HCT116 (cell line): ENCODE data around the gene TJP3. TPM values are rescaled to one million over a fixed set of nuclear protein-coding genes. Genes with fewer than 3 reads are reported as not detected.

Experiments
- ATAC-seq: fragments of 200-7000 bp; cut with Tn5 transposase; 2 replicates; pipeline ENCODE4 v1.9.1; 2020; ENCODE audit warnings: mild to moderate bottlenecking, moderate library complexity
- BruUV-seq: library from RNA; stranded (reverse); fragments of 400-500 nt; replicated peaks from 2 replicates; lab custom pipeline; 2021; lab: Mats Ljungman, UMichigan
- CTCF ChIA-PET: fragments of 300-600 bp; sonication (Branson Sonifier 250); formaldehyde crosslinking; loops from one replicate; lab custom pipeline; 2021; ENCODE audit warnings: antibody characterized with exemption; lab: Charles Lee
- POLR2A ChIA-PET: fragments of 300-600, 350-600 bp; sonication (Branson Sonifier 250); formaldehyde crosslinking; loops from one replicate; lab custom pipeline; 2021; ENCODE audit warnings: antibody characterized with exemption; lab: Charles Lee
- RAD21 ChIA-PET, 2 experiments: fragments of 300-600 bp; sonication (Branson Sonifier 250); formaldehyde crosslinking; loops; one replicate each; lab custom pipeline; 2023; ENCODE audit warnings: low total read pairs in 2 of 2; ENCODE audit not compliant: uncharacterized antibody in 2 of 2, unreplicated experiment in 2 of 2, low non-redundant PET in 1 of 2; lab: Charles Lee
- DNase-seq: peaks from one replicate; pipeline ENCODE4 v3.0.0-alpha.2; 2010; ENCODE audit warnings: low read depth, low spot score
- H2AFZ ChIP-seq: fragments of 200-600 bp; shearing (Covaris generic), sonication (generic); 2 replicates; pipeline ENCODE4 v1.6.1; 2017; ENCODE audit warnings: low read depth, mixed run types, mixed read lengths, antibody characterized with exemption, low read length; ENCODE audit not compliant: poor library complexity, severe bottlenecking
- H3K27ac ChIP-seq: 2 replicates; pipeline ENCODE4 v1.5.1; 2012; ENCODE audit warnings: low read depth, low read length
- H3K27me3 ChIP-seq: fragments of 200-600 bp; sonication (generic); 2 replicates; pipeline ENCODE4 v1.6.1; 2016; ENCODE audit warnings: mixed run types, low read length, mixed read lengths; ENCODE audit not compliant: insufficient read depth
- H3K36me3 ChIP-seq, 2 experiments: fragments of 200-500 bp in 1 of 2; fragments of 200-600 bp in 1 of 2; sonication (Bioruptor generic) in 1 of 2; sonication (generic) in 1 of 2; 2 replicates each; pipeline versions ENCODE4 v1.5.1 to v1.6.1; 2014 to 2016; ENCODE audit warnings: low read length in 2 of 2, inconsistent platforms in 1 of 2, mixed read lengths in 1 of 2, mixed run types in 1 of 2; ENCODE audit not compliant: insufficient read depth in 2 of 2, control insufficient read depth in 1 of 2
- H3K4me1 ChIP-seq, 2 experiments: fragments of 200-600 bp in 1 of 2; sonication (generic) in 1 of 2; 2 replicates each; pipeline versions ENCODE4 v1.5.1 to v1.6.1; 2012 to 2017; ENCODE audit warnings: low read length in 2 of 2, inconsistent platforms in 1 of 2, mild to moderate bottlenecking in 1 of 2, mixed read lengths in 1 of 2, mixed run types in 1 of 2, moderate library complexity in 1 of 2; ENCODE audit not compliant: insufficient read depth in 2 of 2, control insufficient read depth in 1 of 2
- H3K4me2 ChIP-seq: fragments of 200-600 bp; sonication (generic); 2 replicates; pipeline ENCODE4 v1.6.1; 2017; ENCODE audit warnings: mixed run types, low read length, mixed read lengths
- H3K4me3 ChIP-seq, 2 experiments: fragments of 200-600 bp in 1 of 2; sonication (generic) in 1 of 2; replicated peaks in 1 of 2; 2 replicates each; pipeline ENCODE4 v1.5.1; 2011 to 2016; ENCODE audit warnings: low read length in 2 of 2, control low read depth in 1 of 2, low read depth in 1 of 2, mild to moderate bottlenecking in 1 of 2, mixed read lengths in 1 of 2, mixed run types in 1 of 2
- H3K79me2 ChIP-seq: fragments of 200-600 bp; sonication (generic); 2 replicates; pipeline ENCODE4 v1.6.1; 2017; ENCODE audit warnings: mild to moderate bottlenecking, mixed run types, low read length, moderate library complexity, mixed read lengths; ENCODE audit not compliant: insufficient read depth
- H3K9ac ChIP-seq: fragments of 200-600 bp; sonication (generic); 2 replicates; pipeline ENCODE4 v1.6.1; 2016; ENCODE audit warnings: low read length, mixed read lengths
- H3K9me2 ChIP-seq: fragments of 200-600 bp; sonication (generic), shearing (Covaris generic); 2 replicates; pipeline ENCODE4 v1.6.1; 2017; ENCODE audit warnings: mixed run types, mild to moderate bottlenecking, moderate library complexity; ENCODE audit not compliant: insufficient read depth
- H3K9me3 ChIP-seq, 2 experiments: fragments of 200-500 bp in 1 of 2; fragments of 200-600 bp in 1 of 2; sonication (Bioruptor generic) in 1 of 2; sonication (generic) in 1 of 2; 2 replicates each; pipeline ENCODE4 v1.6.1; 2014 to 2017; ENCODE audit warnings: low read length in 2 of 2, mixed read lengths in 2 of 2, inconsistent platforms in 1 of 2, low read depth in 1 of 2, mild to moderate bottlenecking in 1 of 2, mixed run types in 1 of 2, moderate library complexity in 1 of 2; ENCODE audit not compliant: control insufficient read depth in 1 of 2, insufficient read depth in 1 of 2
- H4K20me1 ChIP-seq: fragments of 200-600 bp; sonication (generic), shearing (Covaris generic); 2 replicates; pipeline ENCODE4 v1.6.1; 2017; ENCODE audit warnings: mixed run types, mild to moderate bottlenecking, moderate library complexity; ENCODE audit not compliant: insufficient read depth
- ATF3 ChIP-seq: IDR thresholded peaks from 2 replicates; pipeline ENCODE4 v1.6.1; 2012
- CBX3 ChIP-seq: IDR thresholded peaks from 2 replicates; pipeline ENCODE4 v1.6.1; 2012; ENCODE audit warnings: low read depth
- EZH2phosphoT487 ChIP-seq: fragments of 200-600 bp; IDR thresholded peaks from 2 replicates; pipeline ENCODE4 v1.6.1; 2018; ENCODE audit warnings: antibody characterized with exemption, borderline replicate concordance
- FOSL1 ChIP-seq: IDR thresholded peaks from 2 replicates; pipeline ENCODE4 v1.6.1; 2012; ENCODE audit warnings: low read depth
- JUND ChIP-seq: IDR thresholded peaks from 2 replicates; pipeline ENCODE4 v1.6.1; 2012
- REST ChIP-seq: IDR thresholded peaks from 2 replicates; pipeline ENCODE4 v1.6.1; 2012; ENCODE audit warnings: low read depth
- SIN3A ChIP-seq: IDR thresholded peaks from 2 replicates; pipeline ENCODE4 v1.6.1; 2012; ENCODE audit warnings: low read depth
- SP1 ChIP-seq: IDR thresholded peaks from 2 replicates; pipeline ENCODE4 v1.6.1; 2012; ENCODE audit warnings: low read depth
- SRF ChIP-seq: IDR thresholded peaks from 2 replicates; pipeline ENCODE4 v1.6.1; 2012; ENCODE audit warnings: low read depth
- YY1 ChIP-seq: IDR thresholded peaks from 2 replicates; pipeline ENCODE4 v1.6.1; 2011; ENCODE audit warnings: low read length, low read depth, moderate library complexity, mild to moderate bottlenecking; ENCODE audit not compliant: insufficient replicate concordance; ENCODE audit errors: extremely low read depth
- ZBTB33 ChIP-seq: IDR thresholded peaks from 2 replicates; pipeline ENCODE4 v1.6.1; 2011; ENCODE audit warnings: mild to moderate bottlenecking, low read length, moderate library complexity; ENCODE audit not compliant: insufficient replicate concordance; ENCODE audit errors: extremely low read depth
- ZFX ChIP-seq: fragments of 450-650 bp; IDR thresholded peaks from 2 replicates; pipeline ENCODE4 v1.6.1; 2017
- intact Hi-C: fragments of 100-400 bp; cut with micrococcal nuclease; formaldehyde crosslinking; loops from 2 replicates; pipeline ENCODE4 v1.10.0; 2022
- total RNA-seq: library from RNA; stranded (reverse); gene quantifications from one replicate; pipeline ENCODE4 v1.2.1, GENCODE V29; 2021; ENCODE audit not compliant: unreplicated experiment

TJP3 gene
- total RNA-seq, 1 experiment from 2014 or later: 69.6 TPM

GRCh38 chr19:3737487-3738205 lies 29.5 kb downstream of the TJP3 start:
- H3K36me3 ChIP-seq: peaks cover 0 to 3% of the 10 kb centered on the region in 2 experiments; a peak in 2 of 4 replicates
- CTCF ChIA-PET: no interaction called here
- H3K27ac ChIP-seq: no peak overlapping the region
- intact Hi-C loops: no loop called here
- TF ChIP-seq SIN3A (no peak), CBX3 (no peak), FOSL1 (no peak), JUND (no peak), ATF3 (no peak), SP1 (no peak)
- TF ChIP-seq, all 23 proteins: peak for 0
- no peak for DNase-seq
- Histone ChIP-seq H3K9me2 (no peaks in the 10 kb centered on the region), H3K9me3 (no peaks in the 10 kb centered on the region), H3K4me2 (no peak overlapping the region), H3K27me3 (no peaks in the 10 kb centered on the region), H3K79me2 (no peaks in the 10 kb centered on the region), H3K4me3 (no peak overlapping the region), H3K9ac (no peak overlapping the region), H3K4me1 (no peaks in the 10 kb centered on the region), H2AFZ (no peak overlapping the region), H4K20me1 (no peaks in the 10 kb centered on the region)
- no TSS peak for BruUV-seq
- POLR2A ChIA-PET: no interaction called here
- RAD21 ChIA-PET: no interaction called here
- ATAC-seq: no peak

- DNase-seq (no peak), ATAC-seq (no peak)
- CTCF ChIA-PET: no interaction called here
- POLR2A ChIA-PET: interaction anchor here (0.6 kb wide), 1 partner anchor 23 kb away, joined by 3 read pairs; the partner anchor contains the start of gene APBA3
- H3K27me3 ChIP-seq: no peaks in the 10 kb centered on the region
- H3K79me2 ChIP-seq: no peaks in the 10 kb centered on the region
- H3K4me1 ChIP-seq: no peaks in the 10 kb centered on the region
- RAD21 ChIA-PET: no interaction called here
- no peak overlapping the region for H3K4me2 ChIP-seq
- intact Hi-C loops: no loop called here
- H3K36me3 ChIP-seq: peaks cover 0 to 3% of the 10 kb centered on the region in 2 experiments; a peak in 2 of 4 replicates
- BruUV-seq: no TSS peak
- no peaks in the 10 kb centered on the region for H3K9me2 ChIP-seq
- no peaks in the 10 kb centered on the region for H3K9me3 ChIP-seq
- H3K27ac ChIP-seq: no peak overlapping the region
- no peak overlapping the region for H3K4me3 ChIP-seq
- H4K20me1 ChIP-seq: no peaks in the 10 kb centered on the region
- no peak overlapping the region for H3K9ac ChIP-seq
- no peak overlapping the region for H2AFZ ChIP-seq
- TF ChIP-seq EZH2phosphoT487: no peak
- TF ChIP-seq SRF: no peak
- TF ChIP-seq SP1: no peak
- TF ChIP-seq REST: no peak
- TF ChIP-seq ZBTB33: no peak
- TF ChIP-seq ZFX: no peak
- TF ChIP-seq YY1: no peak
- TF ChIP-seq ATF3: no peak
- no peak for TF ChIP-seq SIN3A
Observed at GRCh38 chr19:3738477-3739220, 30.5 kb downstream of the TJP3 start.
